HCT116 (cell line): Measurements from ENCODE around the gene SLAIN2. TPM values are rescaled to one million over a fixed set of nuclear protein-coding genes. Genes with fewer than 3 reads are reported as not detected.

Experiments used
- ATAC-seq: fragments of 200-7000 bp; cut with Tn5 transposase; 2 replicates; pipeline ENCODE4 v1.9.1; 2020; ENCODE audit warnings: mild to moderate bottlenecking, moderate library complexity
- BruUV-seq: library from RNA; stranded (reverse); fragments of 400-500 nt; replicated peaks from 2 replicates; lab custom pipeline; 2021; lab: Mats Ljungman, UMichigan
- CTCF ChIA-PET: fragments of 300-600 bp; sonication (Branson Sonifier 250); formaldehyde crosslinking; loops from one replicate; lab custom pipeline; 2021; ENCODE audit warnings: antibody characterized with exemption; lab: Charles Lee
- POLR2A ChIA-PET: fragments of 300-600, 350-600 bp; sonication (Branson Sonifier 250); formaldehyde crosslinking; loops from one replicate; lab custom pipeline; 2021; ENCODE audit warnings: antibody characterized with exemption; lab: Charles Lee
- RAD21 ChIA-PET, 2 experiments: fragments of 300-600 bp; sonication (Branson Sonifier 250); formaldehyde crosslinking; loops; one replicate each; lab custom pipeline; 2023; ENCODE audit warnings: low total read pairs in 2 of 2; ENCODE audit not compliant: uncharacterized antibody in 2 of 2, unreplicated experiment in 2 of 2, low non-redundant PET in 1 of 2; lab: Charles Lee
- DNase-seq: peaks from one replicate; pipeline ENCODE4 v3.0.0-alpha.2; 2010; ENCODE audit warnings: low read depth, low spot score
- H2AFZ ChIP-seq: fragments of 200-600 bp; shearing (Covaris generic), sonication (generic); 2 replicates; pipeline ENCODE4 v1.6.1; 2017; ENCODE audit warnings: low read depth, mixed run types, mixed read lengths, antibody characterized with exemption, low read length; ENCODE audit not compliant: poor library complexity, severe bottlenecking
- H3K27ac ChIP-seq: 2 replicates; pipeline ENCODE4 v1.5.1; 2012; ENCODE audit warnings: low read depth, low read length
- H3K27me3 ChIP-seq: fragments of 200-600 bp; sonication (generic); 2 replicates; pipeline ENCODE4 v1.6.1; 2016; ENCODE audit warnings: mixed run types, low read length, mixed read lengths; ENCODE audit not compliant: insufficient read depth
- H3K36me3 ChIP-seq, 2 experiments: fragments of 200-500 bp in 1 of 2; fragments of 200-600 bp in 1 of 2; sonication (Bioruptor generic) in 1 of 2; sonication (generic) in 1 of 2; 2 replicates each; pipeline versions ENCODE4 v1.5.1 to v1.6.1; 2014 to 2016; ENCODE audit warnings: low read length in 2 of 2, inconsistent platforms in 1 of 2, mixed read lengths in 1 of 2, mixed run types in 1 of 2; ENCODE audit not compliant: insufficient read depth in 2 of 2, control insufficient read depth in 1 of 2
- H3K4me1 ChIP-seq, 2 experiments: fragments of 200-600 bp in 1 of 2; sonication (generic) in 1 of 2; 2 replicates each; pipeline versions ENCODE4 v1.5.1 to v1.6.1; 2012 to 2017; ENCODE audit warnings: low read length in 2 of 2, inconsistent platforms in 1 of 2, mild to moderate bottlenecking in 1 of 2, mixed read lengths in 1 of 2, mixed run types in 1 of 2, moderate library complexity in 1 of 2; ENCODE audit not compliant: insufficient read depth in 2 of 2, control insufficient read depth in 1 of 2
- H3K4me2 ChIP-seq: fragments of 200-600 bp; sonication (generic); 2 replicates; pipeline ENCODE4 v1.6.1; 2017; ENCODE audit warnings: mixed run types, low read length, mixed read lengths
- H3K4me3 ChIP-seq, 2 experiments: fragments of 200-600 bp in 1 of 2; sonication (generic) in 1 of 2; replicated peaks in 1 of 2; 2 replicates each; pipeline ENCODE4 v1.5.1; 2011 to 2016; ENCODE audit warnings: low read length in 2 of 2, control low read depth in 1 of 2, low read depth in 1 of 2, mild to moderate bottlenecking in 1 of 2, mixed read lengths in 1 of 2, mixed run types in 1 of 2
- H3K79me2 ChIP-seq: fragments of 200-600 bp; sonication (generic); 2 replicates; pipeline ENCODE4 v1.6.1; 2017; ENCODE audit warnings: mild to moderate bottlenecking, mixed run types, low read length, moderate library complexity, mixed read lengths; ENCODE audit not compliant: insufficient read depth
- H3K9ac ChIP-seq: fragments of 200-600 bp; sonication (generic); 2 replicates; pipeline ENCODE4 v1.6.1; 2016; ENCODE audit warnings: low read length, mixed read lengths
- H3K9me2 ChIP-seq: fragments of 200-600 bp; sonication (generic), shearing (Covaris generic); 2 replicates; pipeline ENCODE4 v1.6.1; 2017; ENCODE audit warnings: mixed run types, mild to moderate bottlenecking, moderate library complexity; ENCODE audit not compliant: insufficient read depth
- H3K9me3 ChIP-seq, 2 experiments: fragments of 200-500 bp in 1 of 2; fragments of 200-600 bp in 1 of 2; sonication (Bioruptor generic) in 1 of 2; sonication (generic) in 1 of 2; 2 replicates each; pipeline ENCODE4 v1.6.1; 2014 to 2017; ENCODE audit warnings: low read length in 2 of 2, mixed read lengths in 2 of 2, inconsistent platforms in 1 of 2, low read depth in 1 of 2, mild to moderate bottlenecking in 1 of 2, mixed run types in 1 of 2, moderate library complexity in 1 of 2; ENCODE audit not compliant: control insufficient read depth in 1 of 2, insufficient read depth in 1 of 2
- H4K20me1 ChIP-seq: fragments of 200-600 bp; sonication (generic), shearing (Covaris generic); 2 replicates; pipeline ENCODE4 v1.6.1; 2017; ENCODE audit warnings: mixed run types, mild to moderate bottlenecking, moderate library complexity; ENCODE audit not compliant: insufficient read depth
- CBX3 ChIP-seq: IDR thresholded peaks from 2 replicates; pipeline ENCODE4 v1.6.1; 2012; ENCODE audit warnings: low read depth
- CEBPB ChIP-seq: IDR thresholded peaks from 2 replicates; pipeline ENCODE4 v1.6.1; 2012; ENCODE audit warnings: low read depth
- ELF1 ChIP-seq: IDR thresholded peaks from 2 replicates; pipeline ENCODE4 v1.6.1; 2012; ENCODE audit warnings: low read depth, borderline replicate concordance
- EZH2 ChIP-seq: fragments of 200-600 bp; sonication (generic); IDR thresholded peaks from 2 replicates; pipeline ENCODE4 v1.6.1; 2017; ENCODE audit warnings: antibody characterized with exemption, mixed run types
- EZH2phosphoT487 ChIP-seq: fragments of 200-600 bp; IDR thresholded peaks from 2 replicates; pipeline ENCODE4 v1.6.1; 2018; ENCODE audit warnings: antibody characterized with exemption, borderline replicate concordance
- JUND ChIP-seq: IDR thresholded peaks from 2 replicates; pipeline ENCODE4 v1.6.1; 2012
- POLR2AphosphoS5 ChIP-seq: IDR thresholded peaks from 2 replicates; pipeline ENCODE4 v1.6.1; 2011; ENCODE audit warnings: mild to moderate bottlenecking, low read depth, low read length, moderate library complexity
- RAD21 ChIP-seq: IDR thresholded peaks from 2 replicates; pipeline ENCODE4 v1.6.1; 2012; ENCODE audit warnings: low read depth, mild to moderate bottlenecking
- SIN3A ChIP-seq: IDR thresholded peaks from 2 replicates; pipeline ENCODE4 v1.6.1; 2012; ENCODE audit warnings: low read depth
- SP1 ChIP-seq: IDR thresholded peaks from 2 replicates; pipeline ENCODE4 v1.6.1; 2012; ENCODE audit warnings: low read depth
- SRF ChIP-seq: IDR thresholded peaks from 2 replicates; pipeline ENCODE4 v1.6.1; 2012; ENCODE audit warnings: low read depth
- TCF7L2 ChIP-seq: IDR thresholded peaks from 2 replicates; pipeline ENCODE4 v1.7.0; 2011; ENCODE audit warnings: borderline replicate concordance, inconsistent platforms; ENCODE audit not compliant: insufficient read depth, insufficient read length; ENCODE audit errors: extremely low read depth
- YY1 ChIP-seq: IDR thresholded peaks from 2 replicates; pipeline ENCODE4 v1.6.1; 2011; ENCODE audit warnings: low read length, low read depth, moderate library complexity, mild to moderate bottlenecking; ENCODE audit not compliant: insufficient replicate concordance; ENCODE audit errors: extremely low read depth
- ZFX ChIP-seq: fragments of 450-650 bp; IDR thresholded peaks from 2 replicates; pipeline ENCODE4 v1.6.1; 2017
- ZNF274 ChIP-seq: fragments of 200-500 bp; sonication (Bioruptor generic); IDR thresholded peaks from 2 replicates; pipeline ENCODE4 v1.6.1; 2014; ENCODE audit warnings: mild to moderate bottlenecking, low read depth, low read length, inconsistent platforms
- intact Hi-C: fragments of 100-400 bp; cut with micrococcal nuclease; formaldehyde crosslinking; loops from 2 replicates; pipeline ENCODE4 v1.10.0; 2022
- total RNA-seq: library from RNA; stranded (reverse); gene quantifications from one replicate; pipeline ENCODE4 v1.2.1, GENCODE V29; 2021; ENCODE audit not compliant: unreplicated experiment
- TF ChIP-seq, protein P1 (sequence below): IDR thresholded peaks from 2 replicates; pipeline ENCODE4 v1.6.1; 2012
- TF ChIP-seq, protein P2 (sequence below): IDR thresholded peaks from 2 replicates; pipeline ENCODE4 v1.6.1; 2011; ENCODE audit warnings: mild to moderate bottlenecking, low read length, moderate library complexity; ENCODE audit not compliant: insufficient replicate concordance; ENCODE audit errors: extremely low read depth
- TF ChIP-seq, protein P3 (sequence below): IDR thresholded peaks from 2 replicates; pipeline ENCODE4 v1.6.1; 2012

SLAIN2 gene
- total RNA-seq, 1 experiment from 2014 or later, result 50.3 TPM

DNA sequence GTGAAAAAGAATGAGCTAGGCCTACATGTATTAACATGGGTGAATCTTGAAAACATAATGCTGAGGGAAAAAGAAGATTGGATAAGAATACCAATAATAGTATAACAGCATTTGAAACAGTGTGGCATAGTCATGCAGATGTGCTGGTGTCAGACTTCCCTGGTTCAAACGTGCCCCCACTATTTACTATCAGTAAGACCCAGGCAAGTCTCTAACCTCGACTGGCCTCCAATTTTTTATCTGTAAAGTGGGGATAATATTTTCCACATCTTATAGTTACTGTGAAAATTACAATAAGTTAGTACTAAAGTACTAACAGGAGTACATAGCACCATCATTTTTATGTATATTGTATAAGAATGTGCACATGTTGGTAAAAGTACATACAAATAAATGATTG is 17.0 kb upstream of the SLAIN2 start:
- TF ChIP-seq CBX3 (no peak), SRF (no peak), YY1 (no peak), EZH2 (no peak), CEBPB (no peak), TCF7L2 (no peak), EZH2phosphoT487 (no peak), ZNF274 (no peak), SP1 (no peak), ZFX (no peak), POLR2AphosphoS5 (no peak)
- TF ChIP-seq, protein P1, sequence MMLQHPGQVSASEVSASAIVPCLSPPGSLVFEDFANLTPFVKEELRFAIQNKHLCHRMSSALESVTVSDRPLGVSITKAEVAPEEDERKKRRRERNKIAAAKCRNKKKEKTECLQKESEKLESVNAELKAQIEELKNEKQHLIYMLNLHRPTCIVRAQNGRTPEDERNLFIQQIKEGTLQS, result no peak
- no TSS peak for BruUV-seq

DNA sequence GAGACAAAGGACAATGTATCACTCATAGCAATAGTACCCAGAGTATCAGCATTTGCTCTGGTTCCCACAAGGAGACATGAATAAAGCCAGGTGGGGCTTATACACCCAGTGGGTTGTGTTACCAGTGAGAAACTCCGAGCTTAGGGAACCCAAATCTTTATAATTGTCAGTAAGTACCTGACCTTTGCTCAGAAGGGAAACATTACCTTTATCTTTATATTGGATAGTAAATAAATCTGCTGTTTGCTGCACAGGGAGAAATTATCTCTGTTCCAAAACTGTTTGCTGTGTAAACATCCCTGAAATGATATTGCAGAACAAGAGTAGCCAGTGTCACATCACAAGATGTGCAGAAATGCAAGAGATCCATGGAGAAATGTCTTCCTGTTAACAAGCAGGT is 12.1 kb upstream of the SLAIN2 start:
- H3K36me3 ChIP-seq, result no peaks in the 10 kb centered on the region
- no peak overlapping the region for H3K4me2 ChIP-seq
- RAD21 ChIA-PET, result no interaction called here
- no peaks in the 10 kb centered on the region for H3K27me3 ChIP-seq
- no TSS peak for BruUV-seq
- H3K4me3 ChIP-seq, result no peak overlapping the region
- POLR2A ChIA-PET, result no interaction called here
- CTCF ChIA-PET, result no interaction called here
- DNase-seq, result no peak
- H2AFZ ChIP-seq, result no peak overlapping the region
- TF ChIP-seq CBX3 (no peak), ELF1 (no peak), POLR2AphosphoS5 (no peak), RAD21 (no peak), YY1 (no peak), CEBPB (no peak), ZNF274 (no peak), JUND (no peak), SIN3A (no peak), EZH2 (no peak)
- TF ChIP-seq, protein P2, sequence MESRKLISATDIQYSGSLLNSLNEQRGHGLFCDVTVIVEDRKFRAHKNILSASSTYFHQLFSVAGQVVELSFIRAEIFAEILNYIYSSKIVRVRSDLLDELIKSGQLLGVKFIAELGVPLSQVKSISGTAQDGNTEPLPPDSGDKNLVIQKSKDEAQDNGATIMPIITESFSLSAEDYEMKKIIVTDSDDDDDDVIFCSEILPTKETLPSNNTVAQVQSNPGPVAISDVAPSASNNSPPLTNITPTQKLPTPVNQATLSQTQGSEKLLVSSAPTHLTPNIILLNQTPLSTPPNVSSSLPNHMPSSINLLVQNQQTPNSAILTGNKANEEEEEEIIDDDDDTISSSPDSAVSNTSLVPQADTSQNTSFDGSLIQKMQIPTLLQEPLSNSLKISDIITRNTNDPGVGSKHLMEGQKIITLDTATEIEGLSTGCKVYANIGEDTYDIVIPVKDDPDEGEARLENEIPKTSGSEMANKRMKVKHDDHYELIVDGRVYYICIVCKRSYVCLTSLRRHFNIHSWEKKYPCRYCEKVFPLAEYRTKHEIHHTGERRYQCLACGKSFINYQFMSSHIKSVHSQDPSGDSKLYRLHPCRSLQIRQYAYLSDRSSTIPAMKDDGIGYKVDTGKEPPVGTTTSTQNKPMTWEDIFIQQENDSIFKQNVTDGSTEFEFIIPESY, result no peak
- TF ChIP-seq, protein P3, sequence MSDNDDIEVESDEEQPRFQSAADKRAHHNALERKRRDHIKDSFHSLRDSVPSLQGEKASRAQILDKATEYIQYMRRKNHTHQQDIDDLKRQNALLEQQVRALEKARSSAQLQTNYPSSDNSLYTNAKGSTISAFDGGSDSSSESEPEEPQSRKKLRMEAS, result no peak
- TF ChIP-seq, all 23 proteins: peak for 0
- no peaks in the 10 kb centered on the region for H4K20me1 ChIP-seq
- intact Hi-C loops, result no loop called here
- H3K27ac ChIP-seq, result no peak overlapping the region
- no peaks in the 10 kb centered on the region for H3K9me3 ChIP-seq
- no peaks in the 10 kb centered on the region for H3K9me2 ChIP-seq
- peaks cover 0 to 22% of the 10 kb centered on the region in 2 experiments; a peak in 2 of 4 replicates for H3K4me1 ChIP-seq
- H3K79me2 ChIP-seq, result no peaks in the 10 kb centered on the region
- ATAC-seq, result no peak
- no peak overlapping the region for H3K9ac ChIP-seq

More for the DNA sequence above, 17.0 kb upstream of the SLAIN2 start:
- intact Hi-C loops, result no loop called here
- H3K27me3 ChIP-seq, result no peaks in the 10 kb centered on the region
- no peak for ATAC-seq
- POLR2A ChIA-PET, result no interaction called here
- H3K4me2 ChIP-seq, result no peak overlapping the region
- no peak overlapping the region for H3K4me3 ChIP-seq
- H3K36me3 ChIP-seq, result no peaks in the 10 kb centered on the region
- no peak for DNase-seq
- no peaks in the 10 kb centered on the region for H3K9me3 ChIP-seq
- H3K4me1 ChIP-seq, result no peaks in the 10 kb centered on the region
- no peaks in the 10 kb centered on the region for H3K79me2 ChIP-seq
- H2AFZ ChIP-seq, result no peak overlapping the region
- CTCF ChIA-PET, result no interaction called here
- RAD21 ChIA-PET, result no interaction called here
- no peaks in the 10 kb centered on the region for H3K9me2 ChIP-seq
- no peaks in the 10 kb centered on the region for H4K20me1 ChIP-seq
- H3K27ac ChIP-seq, result no peak overlapping the region
- no peak overlapping the region for H3K9ac ChIP-seq
